Stimulated activated CD8-positive, alpha-beta memory T cell treated with anti-CD3 and anti-CD28 coated beads, Interleukin-12 subunit alpha, Interleukin-12 subunit beta, amount 100 ng/mL, for 24 hours (primary cell): ENCODE results near the gene SCFD2.
"Not testable (repeated sequence)": the region's sequence is repeated elsewhere in the genome, so short reads cannot be mapped to it uniquely, and the experiment has no call there.

Source experiments
- DNase-seq: peaks from one replicate; pipeline ENCODE4 v3.0.0-alpha.2; 2020; ENCODE audit errors: extremely low read depth

SCFD2 gene

GRCh38 chr4:53101191-53101581 lies 264.7 kb downstream of the SCFD2 start:
- DNase-seq = no peak

- DNase-seq = no peak
Measured at GRCh38 chr4:53100501-53101190, 265.2 kb downstream of the SCFD2 start.

- DNase-seq = no peak
Measured at GRCh38 chr4:53098681-53099121, 267.2 kb downstream of the SCFD2 start.

DNA sequence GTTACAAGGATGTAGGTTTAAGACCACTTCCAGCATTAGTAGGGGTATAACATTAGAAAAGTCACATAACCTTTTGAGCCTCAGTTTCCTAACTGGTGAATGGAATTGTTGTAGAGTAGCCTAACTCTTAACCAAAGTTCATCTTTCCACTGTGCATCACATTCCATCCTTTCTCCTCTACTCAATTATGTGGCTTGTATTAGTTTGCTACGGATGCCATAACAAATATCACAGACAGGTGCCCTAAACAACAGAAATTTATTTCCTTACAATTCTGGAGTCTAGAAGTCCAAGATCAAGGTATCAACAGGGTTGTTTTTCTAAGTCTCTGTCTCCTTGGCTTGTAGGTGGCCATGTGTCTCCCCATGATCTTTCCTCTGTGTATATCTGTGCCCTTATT lies 271.8 kb downstream of the SCFD2 start:
- DNase-seq = no peak

- DNase-seq = no peak
Measured at GRCh38 chr4:53089936-53090729, 275.7 kb downstream of the SCFD2 start.

DNA sequence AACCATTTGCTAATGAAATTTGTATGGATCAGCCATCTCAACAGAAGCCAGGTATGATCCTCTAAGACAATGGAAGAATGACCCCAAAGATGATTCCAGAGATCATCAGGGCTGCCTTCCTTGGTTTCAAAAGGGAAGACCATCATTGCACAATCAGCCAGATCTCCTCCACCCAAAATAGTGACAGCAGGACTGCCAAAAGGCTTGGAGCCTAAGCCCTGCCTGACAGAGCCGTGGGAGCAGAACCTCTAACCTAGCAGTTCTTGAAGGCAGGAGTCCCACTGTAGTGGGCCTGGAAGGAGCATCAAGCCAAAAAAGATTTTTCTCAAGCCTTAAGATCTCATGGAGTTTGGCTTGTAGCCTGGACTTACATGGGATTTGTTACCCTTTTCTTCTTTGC lies 277.7 kb downstream of the SCFD2 start:
- DNase-seq = no peak

GRCh38 chr4:53076374-53076958 lies 289.4 kb downstream of the SCFD2 start:
- DNase-seq = no peak

DNA sequence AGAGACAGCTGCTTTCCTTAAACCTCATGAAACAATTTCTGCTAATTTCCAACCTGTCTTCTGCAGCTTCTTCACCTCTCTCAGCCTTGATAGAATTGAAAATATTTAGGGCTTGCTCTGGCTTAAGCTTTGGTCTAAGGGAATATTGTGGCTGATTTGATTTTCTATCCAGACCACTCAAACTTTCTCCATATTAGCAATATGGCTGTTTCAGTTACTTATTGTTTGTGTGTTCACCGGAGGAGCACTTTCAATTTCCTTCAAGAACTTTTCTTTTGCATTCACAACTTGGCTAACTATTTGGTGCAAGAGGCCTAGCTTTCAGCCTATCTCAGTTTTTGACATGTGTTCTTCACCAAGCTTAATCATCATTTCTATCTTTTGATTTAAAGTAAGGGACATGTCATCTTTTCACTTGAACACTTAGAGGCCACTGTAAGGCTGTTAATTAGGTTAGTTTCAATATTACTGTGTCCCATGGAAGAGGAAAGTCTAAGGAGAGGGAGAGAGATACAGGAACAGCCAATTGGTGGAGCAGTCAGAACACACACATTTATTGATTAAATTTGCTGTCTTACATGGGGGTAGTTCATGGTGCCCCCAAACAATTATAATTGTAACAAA lies 290.6 kb downstream of the SCFD2 start:
- no peak for DNase-seq

DNA sequence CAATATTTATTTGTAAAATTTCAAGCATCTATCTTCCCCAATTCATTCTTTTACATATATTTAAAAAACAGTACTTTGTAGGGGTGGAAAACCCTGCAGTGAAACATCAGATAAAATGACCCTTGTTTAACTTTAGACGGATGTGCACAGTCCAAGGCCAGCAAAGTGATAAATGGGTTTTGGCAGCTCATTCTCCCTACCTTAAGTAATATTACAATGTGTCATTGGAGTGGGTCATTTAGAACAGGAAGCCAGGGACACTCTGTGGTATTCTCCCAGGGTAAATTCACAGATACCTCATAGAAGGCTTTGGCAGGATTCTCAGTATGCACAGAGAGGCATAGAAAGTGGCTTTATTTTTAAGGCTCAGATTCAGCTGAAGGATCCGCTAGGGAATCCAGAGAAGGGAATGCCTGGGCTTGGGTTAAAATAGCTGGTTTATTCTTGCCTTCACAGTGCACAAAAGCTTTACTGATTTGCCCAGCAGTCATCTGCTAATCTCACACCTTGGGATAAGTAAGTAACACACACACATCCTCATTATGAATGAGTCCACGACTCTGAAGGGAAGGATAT lies 297.0 kb downstream of the SCFD2 start:
- no peak for DNase-seq

DNA sequence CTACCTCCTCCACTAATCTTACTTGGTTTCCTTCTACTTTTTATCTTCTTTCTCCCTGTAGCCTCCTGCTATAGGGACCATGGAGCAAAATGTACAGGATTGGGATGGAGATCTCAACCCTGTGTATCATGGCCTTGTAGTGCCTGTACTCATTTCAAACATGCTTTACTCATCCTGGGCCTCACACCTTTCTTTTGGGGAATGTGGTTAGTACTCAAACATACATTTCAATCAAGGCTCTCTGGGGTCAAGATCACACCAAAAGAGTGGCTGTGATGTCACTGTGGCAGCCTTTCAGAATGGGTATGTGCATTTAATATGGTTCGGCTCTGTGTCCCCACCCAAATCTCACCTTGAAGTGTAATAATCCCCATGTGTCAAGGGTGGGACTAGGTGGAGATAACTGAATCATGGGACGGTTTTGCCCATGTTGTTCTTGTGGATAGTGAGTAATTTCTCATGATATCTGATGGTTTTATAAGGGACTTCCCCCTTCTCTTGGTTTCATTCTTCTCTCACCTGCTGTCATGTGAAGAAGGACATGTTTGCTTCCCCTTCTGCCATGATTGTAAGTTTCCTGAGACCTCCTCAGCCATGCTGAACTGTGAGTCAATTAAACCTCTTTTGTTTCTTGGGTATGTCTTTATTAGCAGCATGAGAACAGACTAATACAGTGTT lies 298.6 kb downstream of the SCFD2 start:
- no peak for DNase-seq

DNA sequence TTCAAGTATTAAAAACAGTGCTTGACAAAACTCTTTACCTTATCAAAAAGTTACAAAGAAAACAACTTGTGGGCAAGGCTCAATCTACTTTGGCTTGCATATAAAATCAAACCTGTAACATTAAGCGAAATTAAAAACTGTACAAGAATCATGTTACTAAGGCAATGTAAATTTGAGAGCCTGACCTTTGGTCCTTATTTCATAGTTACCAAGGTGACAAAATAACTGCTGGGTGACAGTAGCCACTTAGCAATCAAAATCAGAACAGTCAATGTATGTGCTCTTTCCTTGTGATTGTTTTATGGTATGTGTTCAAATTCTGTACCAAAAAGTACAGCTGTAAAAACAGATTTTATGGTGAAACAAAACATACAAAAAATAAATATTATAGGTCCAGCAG lies 299.7 kb downstream of the SCFD2 start:
- no peak for DNase-seq

GRCh38 chr4:53064609-53065008 lies 301.3 kb downstream of the SCFD2 start:
- no peak for DNase-seq

DNA sequence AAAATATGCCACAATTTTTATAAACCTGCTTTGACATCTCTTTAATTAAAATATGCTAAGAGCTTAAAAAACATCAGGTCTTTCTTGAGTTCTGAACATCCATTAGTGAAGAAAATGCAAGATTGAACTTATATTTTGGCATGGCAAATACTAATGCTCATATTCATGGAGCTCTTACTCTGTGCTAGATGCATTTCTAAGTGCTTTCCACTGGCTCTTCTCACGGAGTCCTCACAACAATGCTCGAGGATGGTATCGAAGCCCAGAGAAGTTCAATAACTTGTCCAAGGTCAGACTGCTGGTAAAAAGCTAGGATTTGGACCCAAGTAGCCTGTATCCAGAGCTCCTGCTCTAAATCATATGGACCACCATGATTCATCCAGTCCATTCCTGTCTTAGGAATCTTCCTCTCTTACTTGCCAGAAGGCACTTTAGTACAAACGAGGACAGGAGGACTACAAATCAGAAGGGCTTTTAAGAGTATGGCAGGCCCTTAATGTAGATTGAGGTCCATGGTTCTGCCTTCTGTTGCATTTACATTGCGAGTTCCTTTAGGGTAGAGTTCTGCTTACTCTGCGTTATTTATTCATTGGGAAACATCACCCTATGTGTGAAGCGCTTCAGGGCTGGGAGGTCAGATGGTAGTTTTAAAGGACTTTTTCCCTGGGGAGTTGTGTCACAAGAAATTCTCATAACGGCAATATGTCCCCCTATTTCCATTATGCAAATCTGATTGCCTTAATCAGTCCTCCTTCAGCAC lies 304.6 kb downstream of the SCFD2 start:
- DNase-seq = no peak

DNA sequence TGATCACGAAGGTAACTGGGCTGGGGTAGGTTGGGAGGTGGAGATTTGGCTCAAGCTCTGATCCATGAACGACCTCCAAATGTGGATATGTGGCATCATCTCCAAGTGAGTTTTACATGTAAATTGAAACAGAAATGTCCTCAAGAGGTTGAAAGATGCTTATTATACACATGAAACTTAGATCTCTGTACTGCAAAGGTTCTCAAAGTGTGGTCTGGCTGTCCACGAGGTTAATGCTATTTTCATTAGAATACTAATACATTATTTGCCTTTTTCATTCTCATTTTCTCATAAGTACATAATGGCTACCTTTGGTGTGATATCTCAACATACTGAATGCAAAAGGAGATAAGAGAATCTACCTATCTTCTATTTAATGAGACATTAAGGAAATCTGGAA lies 305.6 kb downstream of the SCFD2 start:
- DNase-seq = no peak

- DNase-seq = no peak
Measured at GRCh38 chr4:53059871-53060270, 306.0 kb downstream of the SCFD2 start.

- no peak for DNase-seq
Measured at GRCh38 chr4:53059256-53059655, 306.6 kb downstream of the SCFD2 start.

- DNase-seq = no peak
Measured at GRCh38 chr4:53057679-53058078, 308.2 kb downstream of the SCFD2 start.

DNA sequence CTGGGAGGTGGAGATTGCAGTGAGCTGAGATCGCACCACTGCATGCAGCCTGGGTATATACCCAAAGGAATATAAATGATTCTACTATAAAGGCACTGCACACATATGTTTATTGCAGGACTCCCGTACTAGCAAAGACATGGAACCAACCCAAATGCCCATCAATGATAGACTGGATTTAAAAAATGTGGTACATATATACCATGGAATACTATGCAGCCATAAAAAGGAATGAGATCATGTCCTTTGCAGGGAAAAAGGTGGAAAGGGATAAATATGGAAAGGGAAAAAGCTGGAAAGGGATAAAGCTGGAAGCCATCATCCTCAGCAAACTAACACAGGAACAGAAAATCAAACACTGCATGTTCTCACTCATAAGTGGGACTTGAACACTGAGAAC lies 308.8 kb downstream of the SCFD2 start:
- DNase-seq = not testable (repeated sequence)

- DNase-seq = no peak
Measured at GRCh38 chr4:53055716-53056403, 310.0 kb downstream of the SCFD2 start.

DNA sequence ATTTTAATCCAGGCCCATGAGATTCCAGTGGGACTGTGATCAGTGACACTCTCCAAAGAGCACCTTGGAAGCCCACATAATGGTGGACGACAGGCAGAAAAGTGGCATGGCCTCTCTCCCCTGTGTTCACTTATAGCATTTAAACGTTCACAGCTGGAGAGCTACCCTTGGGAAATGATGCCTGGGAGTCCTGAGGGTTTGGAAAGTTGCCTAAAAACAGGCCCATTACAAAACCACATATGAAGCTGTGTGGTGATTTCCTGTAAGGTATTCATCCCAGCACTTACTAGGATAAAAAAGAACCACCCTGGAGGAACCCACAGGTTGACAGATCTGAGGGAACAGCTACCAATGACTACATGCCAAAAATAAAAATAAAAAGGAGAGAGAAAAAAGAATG lies 310.6 kb downstream of the SCFD2 start:
- no peak for DNase-seq
